ENCODE results near the gene WDFY1. TPM values are rescaled to one million over a fixed set of nuclear protein-coding genes. Genes with fewer than 3 reads are reported as not detected.
"Not testable (repeated sequence)": the region's sequence is repeated elsewhere in the genome, so short reads cannot be mapped to it uniquely, and the experiment has no call there.

The WDFY1 gene
- total RNA-seq, 1 donor from 2014 or later = 79.6 TPM

GRCh38 chr2:223900531-223900930 lies 44.6 kb downstream of the WDFY1 start:
- no peak for DNase-seq (ENCODE audit: extremely low read depth, low read depth, low spot score)

DNA sequence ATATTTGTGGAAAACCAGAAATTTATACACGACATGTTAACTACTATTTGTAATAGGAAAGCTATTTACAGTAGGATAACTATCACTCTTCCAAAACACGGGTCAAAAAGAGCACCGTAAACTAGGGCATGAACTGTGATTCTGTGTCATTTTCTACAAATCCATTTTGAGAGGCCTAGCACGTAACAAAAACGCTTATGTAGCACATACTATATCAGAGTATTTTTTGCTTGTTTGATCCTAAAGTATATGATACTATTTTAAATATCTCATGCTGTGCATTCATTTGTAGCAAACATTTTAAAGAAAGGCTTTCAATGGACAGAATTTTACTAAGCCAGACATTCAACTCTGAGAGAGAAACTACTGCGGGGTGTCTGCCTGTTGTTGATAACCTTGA lies 45.1 kb downstream of the WDFY1 start:
- DNase-seq (ENCODE audit: extremely low read depth, low read depth, low spot score) = no peak

DNA sequence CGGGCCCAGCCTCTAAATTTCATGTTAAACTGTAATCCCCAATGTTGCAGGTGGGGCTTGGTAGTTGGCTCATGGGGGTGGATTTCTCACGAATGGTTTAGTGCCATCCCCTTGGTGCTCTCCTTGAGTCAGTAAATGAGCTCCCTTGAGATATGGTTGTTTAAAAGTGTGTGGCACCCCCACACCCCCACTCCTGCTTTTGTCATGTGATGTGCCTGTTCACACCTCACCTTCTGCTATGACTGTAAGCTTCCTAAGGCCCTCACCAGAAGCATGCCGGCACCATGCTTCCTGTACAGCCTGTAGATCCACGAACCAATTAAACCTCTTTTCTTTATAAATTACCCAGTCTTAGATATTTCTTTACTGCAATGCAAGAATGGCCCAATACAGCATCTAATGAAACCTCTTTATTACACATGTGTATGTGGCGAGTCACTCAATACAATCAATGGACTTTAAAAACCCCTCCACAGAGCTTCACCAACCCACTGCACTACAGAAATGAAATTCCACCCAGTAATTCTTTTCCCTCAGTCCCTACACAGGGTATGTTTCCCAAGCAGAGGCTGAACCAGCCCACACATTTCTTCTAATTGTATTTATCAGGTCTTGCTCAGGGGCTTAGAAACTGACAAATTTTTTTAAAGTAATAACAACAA lies 47.3 kb downstream of the WDFY1 start:
- DNase-seq (ENCODE audit: extremely low read depth, low read depth, low spot score) = no peak

- no peak for DNase-seq (ENCODE audit: extremely low read depth, low read depth, low spot score)
These were observed 48.3 kb downstream of the WDFY1 start for GRCh38 chr2:223896833-223897311.

- no peak for DNase-seq (ENCODE audit: extremely low read depth, low read depth, low spot score)
These were observed 50.2 kb downstream of the WDFY1 start for GRCh38 chr2:223894968-223895367.

DNA sequence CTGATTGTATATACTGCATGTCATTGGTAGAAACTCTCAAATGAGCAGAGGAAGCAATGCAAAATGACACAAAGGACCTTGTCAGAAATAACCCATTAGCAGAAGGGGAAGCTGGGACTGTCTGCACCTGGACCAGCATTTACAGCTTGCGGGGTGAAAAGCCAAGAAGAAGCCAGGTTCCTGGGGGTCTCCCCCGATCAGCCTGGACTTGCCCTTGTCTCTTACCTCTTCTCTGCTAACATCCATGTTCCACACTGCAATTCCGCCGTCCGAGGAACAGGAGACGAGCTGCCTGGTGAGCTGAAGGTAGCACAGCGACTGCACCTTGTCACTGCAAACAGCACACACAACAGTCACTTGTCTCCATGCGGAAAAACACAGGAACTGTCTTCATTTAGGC lies 51.1 kb downstream of the WDFY1 start:
- DNase-seq (ENCODE audit: extremely low read depth, low read depth, low spot score) = no peak

DNA sequence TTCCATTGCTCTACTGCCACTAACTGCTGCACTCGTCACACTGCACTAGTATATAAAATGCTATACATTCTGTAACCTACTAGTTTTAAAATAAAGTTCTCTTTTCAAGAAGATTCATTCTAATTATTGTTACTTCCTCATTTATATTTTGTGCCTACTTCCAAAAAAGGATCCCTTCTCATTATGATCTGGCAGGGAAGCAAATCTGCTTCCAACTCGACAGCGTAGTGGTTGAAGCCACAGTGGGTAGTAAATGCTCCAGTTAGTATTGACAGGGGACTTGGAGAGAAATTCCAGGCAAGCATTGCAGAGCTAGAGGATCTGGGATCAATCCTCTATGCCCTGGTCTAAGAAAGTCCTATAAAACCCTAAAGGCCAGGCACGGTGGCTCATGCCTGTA lies 54.4 kb downstream of the WDFY1 start:
- no peak for DNase-seq (ENCODE audit: extremely low read depth, low read depth, low spot score)

DNA sequence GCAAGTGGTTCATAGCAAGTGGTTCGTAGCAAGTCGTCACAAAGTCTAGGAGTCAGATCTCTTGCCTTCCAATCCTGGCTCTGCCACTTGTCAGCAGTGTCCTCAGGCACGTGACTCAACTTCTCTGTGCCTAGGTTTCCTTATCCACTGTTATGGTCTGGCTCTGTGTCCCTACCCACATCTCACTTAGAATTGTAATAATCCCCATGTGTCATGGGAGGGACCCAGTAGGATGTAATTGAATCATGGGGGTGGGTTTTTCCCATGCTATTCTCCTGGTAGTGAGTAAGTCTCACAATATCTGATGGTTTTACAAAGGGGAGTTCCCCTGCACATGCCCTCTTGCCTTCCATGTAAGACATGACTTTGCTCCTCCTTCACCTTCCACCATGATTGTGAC lies 55.9 kb downstream of the WDFY1 start:
- no peak for DNase-seq (ENCODE audit: extremely low read depth, low read depth, low spot score)

- DNase-seq (ENCODE audit: extremely low read depth, low read depth, low spot score) = no peak
These were observed 56.9 kb downstream of the WDFY1 start for GRCh38 chr2:223888251-223888650.

- DNase-seq (ENCODE audit: extremely low read depth, low read depth, low spot score) = no peak
These were observed 58.0 kb downstream of the WDFY1 start for GRCh38 chr2:223887127-223887526.

- DNase-seq (ENCODE audit: extremely low read depth, low read depth, low spot score) = no peak
These were observed 58.4 kb downstream of the WDFY1 start for GRCh38 chr2:223886726-223887125.

GRCh38 chr2:223884399-223884798 lies 60.7 kb downstream of the WDFY1 start:
- DNase-seq (ENCODE audit: extremely low read depth, low read depth, low spot score) = no peak

DNA sequence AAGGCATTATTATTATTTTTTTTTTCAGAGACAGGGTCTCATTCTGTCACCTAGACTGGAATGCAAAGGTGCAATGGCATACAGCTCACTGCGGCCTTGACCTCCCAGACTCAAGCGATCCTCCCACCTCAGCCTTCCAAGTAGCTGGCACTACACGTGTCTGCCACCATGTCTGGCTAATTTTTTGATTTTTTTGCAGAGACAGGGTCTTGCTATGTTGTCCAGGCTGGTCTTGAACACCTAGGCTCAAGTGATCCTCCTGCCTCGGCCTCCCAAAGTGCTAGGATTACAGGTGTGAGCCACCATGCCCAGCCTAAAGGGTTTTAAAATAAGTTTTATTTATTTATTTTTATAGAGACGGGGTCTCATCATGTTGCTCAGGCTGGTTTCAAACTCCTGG lies 62.4 kb downstream of the WDFY1 start:
- DNase-seq (ENCODE audit: extremely low read depth, low read depth, low spot score) = no peak

GRCh38 chr2:223880796-223881195 lies 64.3 kb downstream of the WDFY1 start:
- no peak for DNase-seq (ENCODE audit: extremely low read depth, low read depth, low spot score)

DNA sequence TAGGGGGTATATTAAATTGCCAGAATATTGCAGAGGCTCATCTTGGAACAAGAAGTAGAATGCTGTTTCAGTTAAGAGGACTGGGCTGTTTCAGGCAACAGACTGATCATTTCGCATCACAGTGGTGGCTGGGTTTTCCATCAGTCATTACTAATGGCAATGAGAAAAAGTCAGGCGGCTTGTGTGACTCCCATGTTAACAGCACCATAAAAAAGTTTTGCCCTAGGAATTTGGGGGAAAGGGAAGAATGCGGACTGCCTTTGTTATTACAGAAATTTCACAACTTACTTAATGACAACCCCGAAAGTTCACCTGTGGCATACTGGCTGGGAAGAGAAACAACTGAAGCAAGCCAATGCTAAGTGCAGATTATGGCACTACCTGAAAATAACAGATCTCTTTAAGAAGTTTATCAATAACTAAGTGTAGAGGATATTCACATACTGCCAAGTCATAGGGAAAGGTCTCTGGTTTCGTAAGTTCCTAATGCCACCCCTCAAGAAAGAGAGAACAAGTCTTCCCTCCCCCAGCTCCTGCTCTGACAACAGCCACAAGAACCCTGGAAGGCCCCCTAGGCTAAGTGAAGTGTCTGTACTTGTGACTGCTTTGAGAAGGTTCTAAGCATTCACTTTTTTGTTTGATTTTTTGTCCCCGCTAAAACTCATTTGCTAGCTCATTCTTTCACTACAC lies 67.3 kb downstream of the WDFY1 start:
- no peak for DNase-seq (ENCODE audit: extremely low read depth, low read depth, low spot score)

DNA sequence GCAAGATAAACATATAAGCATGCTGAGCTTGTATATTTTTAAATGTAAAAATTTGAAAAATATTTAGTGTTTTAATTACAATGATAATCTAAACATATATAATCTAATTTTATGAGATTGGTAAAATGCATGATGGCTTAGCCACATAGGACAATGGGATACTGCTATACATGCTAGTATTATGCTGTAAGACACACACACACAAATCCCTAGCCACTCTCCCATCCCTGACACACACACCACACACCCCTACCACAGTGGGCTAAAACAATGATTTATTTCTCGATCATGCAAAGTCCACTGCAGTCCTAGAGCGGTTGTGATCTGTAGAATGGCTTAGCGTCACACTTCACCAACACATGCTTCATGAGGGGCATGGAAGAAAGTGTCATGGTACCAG lies 71.5 kb downstream of the WDFY1 start:
- no peak for DNase-seq (ENCODE audit: extremely low read depth, low read depth, low spot score)

GRCh38 chr2:223872772-223873171 lies 72.4 kb downstream of the WDFY1 start:
- DNase-seq (ENCODE audit: extremely low read depth, low read depth, low spot score) = not testable (repeated sequence)

DNA sequence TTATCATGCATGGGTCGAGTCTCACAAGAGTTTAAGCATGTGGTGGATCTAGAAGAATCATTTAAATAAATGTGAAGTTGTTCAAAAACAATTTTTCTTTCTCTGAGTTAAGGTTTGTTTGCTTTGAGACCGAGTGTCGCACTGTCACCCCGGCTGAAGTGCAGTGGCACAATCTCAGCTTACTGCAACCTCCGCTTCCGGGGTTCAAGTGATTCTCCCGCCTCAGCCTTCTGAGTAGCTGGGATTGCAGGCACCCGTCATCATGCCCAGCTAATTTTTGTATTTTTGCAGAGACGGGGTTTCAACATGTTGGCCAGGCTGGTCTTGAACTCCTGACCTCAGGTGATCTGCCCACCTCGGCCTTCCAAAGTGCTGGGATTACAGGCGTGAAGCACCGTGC lies 73.5 kb downstream of the WDFY1 start:
- not testable (repeated sequence) for DNase-seq (ENCODE audit: extremely low read depth, low read depth, low spot score)

DNA sequence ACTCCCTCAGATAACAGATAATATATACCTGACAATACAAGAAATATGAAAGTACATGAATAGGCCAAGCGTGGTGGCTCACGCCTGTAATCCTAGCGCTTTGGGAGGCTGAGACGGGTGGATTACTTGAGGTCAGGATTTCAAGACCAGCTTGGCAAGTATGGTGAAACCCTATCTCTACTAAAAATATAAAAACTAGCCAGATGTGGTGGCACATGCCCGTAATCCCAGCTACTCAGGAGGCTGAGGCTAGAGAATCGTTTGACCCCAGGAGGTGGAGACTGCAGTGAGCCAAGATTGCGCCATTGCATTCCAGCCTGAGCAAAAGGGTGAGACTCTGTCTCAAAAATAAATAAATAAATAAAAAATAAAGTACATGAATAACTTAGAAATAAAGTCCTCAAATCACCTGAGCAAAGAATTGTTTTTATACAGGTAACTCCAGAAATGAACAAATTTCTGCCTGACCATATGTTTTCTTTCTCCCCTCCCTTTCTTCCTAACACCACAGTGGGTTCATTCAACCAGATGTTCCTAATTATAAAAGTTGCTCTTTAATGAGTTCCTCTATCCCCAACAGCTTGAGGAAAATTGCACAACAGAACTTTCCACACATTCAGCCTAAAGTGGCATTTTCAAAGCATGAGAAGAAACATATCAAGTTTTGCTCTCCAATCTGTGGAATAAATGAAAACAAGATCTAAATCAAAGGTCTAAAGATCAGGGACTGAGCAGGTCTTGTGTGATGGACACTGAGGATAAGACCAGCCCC lies 74.1 kb downstream of the WDFY1 start:
- no peak for DNase-seq (ENCODE audit: extremely low read depth, low read depth, low spot score)

DNA sequence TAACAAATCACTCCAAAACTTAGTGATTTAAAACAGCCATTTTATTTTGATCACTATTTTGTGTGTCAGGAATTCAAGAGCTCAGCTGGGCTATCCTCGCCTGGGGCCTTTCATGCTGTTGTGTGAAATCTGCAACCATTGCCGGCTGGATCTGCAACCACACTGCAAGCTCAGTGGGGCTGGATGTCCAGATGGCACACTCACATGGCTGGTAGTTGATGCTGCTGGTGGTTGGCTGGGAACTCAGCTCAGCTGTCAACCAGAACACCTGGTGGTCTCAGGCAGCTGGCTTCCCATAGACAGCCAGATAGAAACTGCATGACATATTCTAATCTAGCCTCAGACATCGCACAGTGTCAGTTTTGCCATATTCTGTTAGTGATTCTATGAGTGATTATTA lies 77.1 kb downstream of the WDFY1 start:
- no peak for DNase-seq (ENCODE audit: extremely low read depth, low read depth, low spot score)

GRCh38 chr2:223865907-223866508 lies 79.1 kb downstream of the WDFY1 start:
- no peak for DNase-seq (ENCODE audit: extremely low read depth, low read depth, low spot score)
